Duodenal mucosa (tissue), 2 donors: ENCODE results near the gene COL8A1.

ENCODE experiments used
- H3K27ac ChIP-seq: one replicate; pipeline ENCODE4 v1.7.0; 2013; ENCODE audit warnings: low read depth, low read length
- H3K27me3 ChIP-seq, 2 donors: one replicate each; pipeline ENCODE4 v1.7.0; 2013; ENCODE audit warnings: low read length in 2 of 2, control low read depth in 1 of 2; ENCODE audit not compliant: insufficient read depth in 2 of 2, control insufficient read depth in 1 of 2
- H3K36me3 ChIP-seq, 2 donors: one replicate each; pipeline ENCODE4 v1.7.0; 2013; ENCODE audit warnings: low read length in 2 of 2, control low read depth in 1 of 2; ENCODE audit not compliant: insufficient read depth in 2 of 2, control insufficient read depth in 1 of 2
- H3K4me1 ChIP-seq, 2 donors: one replicate each; pipeline ENCODE4 v1.7.0; 2013; ENCODE audit warnings: low read length in 2 of 2, control low read depth in 1 of 2; ENCODE audit not compliant: insufficient read depth in 2 of 2, control insufficient read depth in 1 of 2
- H3K4me3 ChIP-seq, 2 donors: one replicate each; pipeline ENCODE4 v1.7.0; 2013; ENCODE audit warnings: low read length in 2 of 2, low read depth in 1 of 2
- H3K9ac ChIP-seq, 2 donors: one replicate each; pipeline ENCODE4 v1.7.0; 2013; ENCODE audit warnings: low read length in 2 of 2, low read depth in 1 of 2
- H3K9me3 ChIP-seq, 2 donors: one replicate each; pipeline ENCODE4 v1.7.0; 2013; ENCODE audit warnings: low read length in 2 of 2, control low read depth in 1 of 2; ENCODE audit not compliant: control insufficient read depth in 1 of 2

COL8A1 gene

DNA sequence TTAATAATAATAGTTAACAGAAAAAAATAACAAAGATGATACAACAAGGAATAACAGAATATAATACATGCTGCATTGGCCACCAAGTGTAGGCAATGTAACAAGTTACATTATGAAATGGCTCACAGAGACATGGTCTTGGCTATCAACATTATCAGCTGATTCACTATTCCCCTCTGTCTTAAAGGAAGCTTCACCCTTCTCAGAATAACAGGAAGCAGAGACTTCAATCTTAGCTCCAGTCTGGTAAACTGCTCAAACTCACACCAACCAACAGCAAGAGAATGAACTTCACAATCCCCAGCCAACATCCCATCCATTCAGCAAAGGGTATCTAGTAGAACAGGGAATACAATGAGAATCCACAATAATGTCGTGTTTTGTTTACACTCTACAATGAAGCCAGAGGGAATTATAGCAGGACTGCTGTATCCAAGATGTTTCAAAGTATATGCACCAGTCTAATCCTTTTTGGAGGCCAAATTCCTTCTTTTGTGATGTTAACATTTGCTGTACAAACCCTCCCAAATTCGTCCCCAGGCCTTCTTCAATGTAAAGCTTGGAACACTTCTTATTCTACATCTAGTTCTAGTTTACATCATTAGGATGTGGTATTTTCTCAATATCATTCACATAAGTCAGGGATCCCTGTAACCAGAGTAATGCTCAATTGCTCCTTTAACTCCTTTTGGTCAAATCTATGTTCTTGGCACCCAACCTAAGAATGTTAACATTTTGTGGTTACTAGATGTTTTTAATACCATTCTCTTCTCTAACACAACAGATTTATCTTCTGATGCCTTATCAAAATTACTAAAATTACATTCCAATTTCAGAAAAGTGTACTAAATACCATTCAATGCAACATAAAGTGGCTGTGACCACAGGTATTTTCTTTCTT, 126.9 kb downstream of the COL8A1 start:
- no peak overlapping the region for H3K9ac ChIP-seq
- H3K4me1 ChIP-seq: no peaks in the 10 kb centered on the region
- H3K27me3 ChIP-seq: no peaks in the 10 kb centered on the region
- H3K9me3 ChIP-seq: no peaks in the 10 kb centered on the region
- H3K27ac ChIP-seq: no peak overlapping the region
- no peaks in the 10 kb centered on the region for H3K36me3 ChIP-seq
- H3K4me3 ChIP-seq: no peak overlapping the region

DNA sequence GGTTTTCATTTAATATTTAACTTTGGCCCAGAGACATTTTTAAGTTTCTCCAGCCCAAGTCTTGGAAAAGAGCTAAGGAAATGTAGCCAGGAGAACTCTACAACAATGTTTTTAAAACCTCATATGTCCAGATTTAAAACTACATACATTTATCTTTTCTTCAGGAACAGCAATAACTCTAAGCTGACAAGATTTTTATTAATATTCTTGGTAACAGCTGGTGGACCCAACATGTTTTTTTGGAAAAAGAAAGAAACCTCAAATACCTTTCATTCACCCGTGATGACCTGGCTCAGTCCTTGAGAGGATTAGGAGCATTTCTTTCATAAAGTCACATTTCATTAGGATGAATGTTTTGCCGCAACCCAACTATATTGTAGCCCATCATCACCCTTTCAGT, 128.9 kb downstream of the COL8A1 start:
- Histone ChIP-seq H3K27me3 (no peaks in the 10 kb centered on the region), H3K36me3 (no peaks in the 10 kb centered on the region), H3K4me1 (no peaks in the 10 kb centered on the region), H3K9me3 (no peaks in the 10 kb centered on the region), H3K4me3 (no peak overlapping the region), H3K27ac (no peak overlapping the region), H3K9ac (no peak overlapping the region)

DNA sequence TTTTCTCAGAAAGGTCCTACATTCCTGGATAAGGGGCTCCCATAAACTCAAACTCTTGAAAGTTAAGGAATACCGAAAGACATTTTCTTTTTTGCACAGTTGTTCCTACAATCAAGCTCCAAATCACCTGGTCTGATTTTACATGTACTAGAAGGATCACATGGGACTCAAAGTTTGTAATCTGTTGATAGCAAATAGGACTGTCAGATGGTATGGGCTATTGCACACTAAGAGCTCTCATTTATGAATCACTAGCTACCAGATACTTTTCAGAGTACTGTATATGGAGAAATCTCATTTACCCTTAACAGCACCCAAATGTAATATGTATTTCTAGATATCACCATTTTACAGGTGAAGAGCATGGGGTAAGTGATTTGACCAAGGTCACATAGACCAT, 129.7 kb downstream of the COL8A1 start:
- Histone ChIP-seq H3K36me3 (no peaks in the 10 kb centered on the region), H3K9me3 (no peaks in the 10 kb centered on the region), H3K27ac (no peak overlapping the region), H3K9ac (no peak overlapping the region), H3K27me3 (no peaks in the 10 kb centered on the region), H3K4me3 (no peak overlapping the region), H3K4me1 (no peaks in the 10 kb centered on the region)

DNA sequence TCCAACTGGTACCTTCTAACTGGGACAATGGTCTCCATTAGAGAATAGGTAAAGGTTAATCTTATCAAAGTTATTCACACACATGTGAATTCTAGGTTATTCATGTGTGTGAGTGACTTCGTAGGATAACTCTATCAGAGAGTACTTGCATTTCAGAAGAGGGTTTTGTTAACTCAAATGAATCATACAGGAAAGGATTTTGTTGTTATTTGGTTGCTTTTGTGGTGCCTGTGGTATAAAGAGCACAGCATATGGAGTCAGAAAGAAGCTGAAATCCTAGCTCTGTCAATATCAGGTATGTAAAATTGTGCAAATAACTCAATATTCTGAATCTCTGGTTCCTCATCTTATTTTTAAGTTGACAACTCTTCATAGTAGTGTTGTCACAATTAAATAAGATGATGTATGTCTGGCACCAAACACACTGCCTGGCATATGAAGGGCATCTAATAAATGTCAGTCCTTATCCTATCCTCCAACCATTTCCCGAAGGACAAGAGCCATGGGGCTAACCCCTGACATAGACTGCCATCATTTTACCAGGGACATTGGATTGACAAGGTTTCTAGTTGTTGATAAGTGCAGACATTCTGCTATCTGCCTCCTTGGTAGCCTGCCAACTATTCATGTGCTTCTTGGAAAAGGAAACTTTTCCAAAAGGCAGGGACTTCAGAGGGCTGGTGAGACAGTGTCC, 130.6 kb downstream of the COL8A1 start:
- Histone ChIP-seq H3K9ac (no peak overlapping the region), H3K27ac (no peak overlapping the region), H3K27me3 (no peaks in the 10 kb centered on the region), H3K4me1 (no peaks in the 10 kb centered on the region), H3K4me3 (no peak overlapping the region), H3K36me3 (no peaks in the 10 kb centered on the region), H3K9me3 (no peaks in the 10 kb centered on the region)

DNA sequence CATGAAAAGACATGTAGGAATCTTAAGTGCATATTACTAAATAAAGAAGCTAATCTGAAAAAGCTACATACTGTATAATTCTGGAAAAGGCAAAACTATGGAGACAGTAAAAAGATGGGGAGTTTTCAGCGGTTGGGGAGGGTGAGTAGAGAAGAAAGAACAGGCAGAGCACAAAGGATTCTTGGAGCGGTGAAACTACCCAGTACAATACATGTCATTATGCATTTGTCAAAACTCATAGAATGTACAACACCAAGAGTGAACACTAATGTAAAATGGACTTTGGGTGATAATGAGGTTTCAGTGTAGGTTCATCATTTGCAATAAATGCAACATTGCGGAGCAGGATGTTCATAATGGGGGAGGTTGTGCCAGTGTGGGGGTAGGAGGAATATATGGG, 133.8 kb downstream of the COL8A1 start:
- Histone ChIP-seq H3K27me3 (no peaks in the 10 kb centered on the region), H3K27ac (no peak overlapping the region), H3K4me1 (no peaks in the 10 kb centered on the region), H3K4me3 (no peak overlapping the region), H3K9ac (no peak overlapping the region), H3K9me3 (no peaks in the 10 kb centered on the region), H3K36me3 (no peaks in the 10 kb centered on the region)

DNA sequence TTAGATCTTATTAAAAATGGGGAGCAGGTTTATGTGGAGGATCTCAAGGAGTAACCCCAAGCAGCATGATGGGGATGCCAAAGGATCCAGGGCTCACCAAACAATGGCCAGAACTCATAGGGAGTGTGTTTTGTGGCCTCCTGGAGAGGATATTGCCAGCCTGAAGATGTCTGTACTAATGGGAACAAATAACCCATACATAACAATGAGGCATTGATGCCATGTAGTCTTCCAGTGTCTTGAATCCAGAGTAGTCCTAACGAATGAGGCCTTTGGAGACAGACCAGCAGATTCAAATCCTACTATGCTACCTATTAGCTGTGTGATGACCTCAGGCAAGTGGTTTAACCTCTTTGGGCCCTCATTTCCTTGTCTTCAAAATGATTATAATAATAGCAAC, 134.3 kb downstream of the COL8A1 start:
- Histone ChIP-seq H3K4me3 (no peak overlapping the region), H3K27ac (no peak overlapping the region), H3K4me1 (no peaks in the 10 kb centered on the region)

DNA sequence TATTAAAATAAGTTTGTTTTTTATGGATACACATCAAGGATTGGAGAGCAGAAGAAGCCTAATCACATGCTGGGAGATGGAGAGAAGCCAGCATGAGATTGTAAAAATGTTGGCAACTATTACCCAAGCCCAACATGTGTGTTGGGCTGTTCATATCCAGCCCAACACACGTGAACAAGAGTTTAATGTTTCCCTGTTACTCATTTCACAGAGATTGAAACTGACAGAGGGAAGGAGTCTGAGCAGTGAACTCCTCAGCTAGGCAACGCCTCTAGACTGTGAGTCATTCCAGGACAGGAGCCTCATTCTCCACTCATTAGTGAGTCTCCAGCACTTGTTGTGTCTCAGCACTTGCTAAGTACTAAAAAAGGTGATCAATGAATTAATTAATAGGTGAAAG, 136.1 kb downstream of the COL8A1 start:
- Histone ChIP-seq H3K4me3 (no peak overlapping the region), H3K9ac (no peak overlapping the region), H3K27ac (no peak overlapping the region)

More for the DNA sequence above, 134.3 kb downstream of the COL8A1 start:
- no peaks in the 10 kb centered on the region for H3K27me3 ChIP-seq
- no peaks in the 10 kb centered on the region for H3K9me3 ChIP-seq
- H3K36me3 ChIP-seq: no peaks in the 10 kb centered on the region
- H3K9ac ChIP-seq: no peak overlapping the region

DNA sequence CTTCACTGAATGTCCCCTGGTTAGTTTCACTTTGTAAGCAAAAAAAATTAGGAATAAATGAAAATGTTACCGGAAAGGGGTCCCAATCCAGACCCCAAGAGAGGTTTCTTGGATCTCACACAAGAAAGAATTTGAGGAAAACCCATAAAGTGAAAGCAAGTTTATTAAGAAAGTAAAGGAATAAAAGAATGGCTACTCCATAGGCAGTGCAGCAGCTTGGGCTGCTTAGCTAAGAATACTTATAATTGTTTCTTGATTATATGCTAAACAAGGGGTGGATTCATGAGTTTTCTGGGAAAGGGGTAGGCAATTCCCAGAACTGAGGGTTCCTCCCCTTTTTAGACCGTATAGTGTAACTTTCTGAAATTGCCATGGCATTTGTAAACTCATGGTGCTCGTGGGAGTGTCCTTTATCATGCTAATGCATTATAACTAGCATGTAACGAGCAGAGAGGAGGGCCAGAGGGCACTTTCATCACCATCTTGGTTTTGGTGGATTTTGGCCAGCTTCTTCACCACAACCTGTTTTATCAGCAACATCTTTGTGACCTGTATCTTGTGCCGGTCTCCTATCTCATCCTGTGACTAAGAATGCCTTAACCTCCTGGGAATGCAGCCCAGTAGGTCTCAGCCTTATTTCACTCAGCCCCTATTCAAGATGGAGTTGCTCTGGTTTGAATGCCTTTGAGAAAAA, 138.3 kb downstream of the COL8A1 start:
- Histone ChIP-seq H3K4me1 (no peaks in the 10 kb centered on the region), H3K9ac (no peak overlapping the region), H3K27me3 (peaks cover 0 to 4% of the 10 kb centered on the region in 2 donors), H3K4me3 (no peak overlapping the region), H3K9me3 (no peaks in the 10 kb centered on the region), H3K36me3 (no peaks in the 10 kb centered on the region), H3K27ac (no peak overlapping the region)

More for the DNA sequence above, 136.1 kb downstream of the COL8A1 start:
- H3K27me3 ChIP-seq: no peaks in the 10 kb centered on the region
- H3K9me3 ChIP-seq: no peaks in the 10 kb centered on the region
- no peaks in the 10 kb centered on the region for H3K36me3 ChIP-seq
- H3K4me1 ChIP-seq: no peaks in the 10 kb centered on the region

DNA sequence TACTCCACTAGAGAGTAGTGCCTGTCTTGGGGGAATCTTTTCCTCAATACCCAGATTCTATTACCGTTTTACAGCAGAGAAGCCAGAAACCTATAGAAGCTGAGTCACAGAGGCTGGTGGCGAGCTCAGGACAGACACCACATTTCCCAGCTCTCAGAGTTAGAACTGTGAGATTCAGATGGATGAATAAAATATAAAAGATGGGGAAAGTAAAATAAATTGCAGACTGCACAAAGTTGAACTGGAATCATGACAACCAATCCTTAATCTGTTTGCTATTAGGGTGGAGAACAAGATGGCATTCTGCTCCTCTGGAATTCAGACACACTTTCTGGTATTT, 138.8 kb downstream of the COL8A1 start:
- Histone ChIP-seq H3K27me3 (peaks cover 0 to 4% of the 10 kb centered on the region in 2 donors), H3K36me3 (no peaks in the 10 kb centered on the region), H3K4me3 (no peak overlapping the region), H3K9ac (no peak overlapping the region), H3K9me3 (no peaks in the 10 kb centered on the region), H3K27ac (no peak overlapping the region), H3K4me1 (no peaks in the 10 kb centered on the region)

DNA sequence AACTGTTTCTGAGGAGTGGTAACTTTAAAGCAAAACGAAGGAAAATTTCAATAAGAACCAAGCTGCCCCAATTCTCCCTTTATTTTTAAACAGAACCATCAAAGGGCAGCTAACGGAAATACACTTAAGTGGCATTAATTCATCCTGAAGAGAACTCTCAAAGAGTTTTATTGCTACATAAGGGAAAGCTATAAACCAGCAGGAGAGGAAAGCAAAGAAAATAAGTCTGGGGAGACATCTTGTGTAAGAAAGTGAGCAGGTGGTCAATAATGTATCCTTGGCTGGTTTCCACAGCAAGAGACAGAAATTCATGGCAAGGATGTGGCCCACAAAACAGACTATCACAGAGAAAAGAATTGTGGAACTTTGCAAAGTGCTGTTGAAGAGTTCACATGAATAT, 139.3 kb downstream of the COL8A1 start:
- Histone ChIP-seq H3K27ac (no peak overlapping the region), H3K36me3 (no peaks in the 10 kb centered on the region), H3K4me1 (no peaks in the 10 kb centered on the region), H3K9ac (no peak overlapping the region), H3K4me3 (no peak overlapping the region), H3K27me3 (peaks cover 0 to 4% of the 10 kb centered on the region in 2 donors), H3K9me3 (no peaks in the 10 kb centered on the region)
